T-helper 9 cell (primary cell): ENCODE data around the gene PGF.
A peak's percentile ranks its signal among the peaks of the same experiment; 100 is the strongest.

ENCODE experiments used
- DNase-seq: peaks from one replicate; pipeline ENCODE4 v3.0.0-alpha.2; 2020

Gene PGF

DNA sequence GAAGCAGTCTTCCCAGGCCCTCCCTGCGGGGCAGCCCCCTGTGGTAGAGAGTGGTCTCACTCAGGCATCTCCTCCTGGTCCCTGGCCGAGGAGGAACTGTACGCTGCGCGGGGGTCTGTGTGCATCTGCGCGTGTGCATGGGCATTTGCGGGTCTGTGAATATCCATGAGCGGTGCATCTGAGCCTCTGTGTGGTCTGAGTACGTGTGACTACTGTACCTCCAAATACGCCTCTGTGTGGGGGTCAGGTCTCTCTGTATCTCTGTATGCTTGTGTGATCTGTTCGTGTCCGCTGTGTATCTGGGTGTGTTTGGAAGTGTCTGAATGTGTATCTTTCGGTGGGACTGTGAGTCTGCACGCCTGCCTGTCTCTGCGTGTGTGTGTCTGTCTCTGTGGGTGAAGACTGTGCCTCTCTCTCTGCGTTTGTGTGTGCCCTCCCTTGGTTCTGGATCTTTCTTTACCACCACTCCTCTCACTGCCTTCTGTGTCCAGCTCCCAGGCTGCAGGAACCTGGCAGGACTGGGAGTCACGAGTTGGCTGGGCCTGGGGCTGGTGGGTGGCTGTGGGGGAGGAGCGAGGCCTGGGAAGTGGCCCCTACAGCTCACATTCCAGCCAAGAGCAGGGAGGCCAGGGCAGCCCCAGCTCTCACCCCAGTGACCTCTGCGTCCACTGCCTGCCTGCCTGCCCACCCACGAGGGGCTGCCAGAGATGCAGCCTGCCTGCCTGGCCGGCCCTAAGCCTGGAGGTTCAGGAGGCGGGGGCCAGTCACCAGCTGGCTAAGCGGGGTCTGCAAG lies 1.1 kb upstream of the PGF start:
- DNase-seq: no peak

DNA sequence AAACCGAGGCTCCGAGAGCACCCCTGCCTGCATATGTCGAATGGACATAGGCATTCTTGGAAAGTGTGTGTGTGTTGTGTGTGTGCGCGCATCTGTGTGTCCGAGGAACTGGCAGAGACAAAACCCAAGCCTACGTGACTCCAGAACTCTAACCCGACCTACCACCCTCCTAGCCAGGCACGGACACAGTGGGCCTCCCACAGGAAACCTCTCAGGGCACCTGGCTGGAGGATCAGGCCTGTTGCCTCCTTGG lies 556 bp upstream of the PGF start:
- no peak for DNase-seq

DNA sequence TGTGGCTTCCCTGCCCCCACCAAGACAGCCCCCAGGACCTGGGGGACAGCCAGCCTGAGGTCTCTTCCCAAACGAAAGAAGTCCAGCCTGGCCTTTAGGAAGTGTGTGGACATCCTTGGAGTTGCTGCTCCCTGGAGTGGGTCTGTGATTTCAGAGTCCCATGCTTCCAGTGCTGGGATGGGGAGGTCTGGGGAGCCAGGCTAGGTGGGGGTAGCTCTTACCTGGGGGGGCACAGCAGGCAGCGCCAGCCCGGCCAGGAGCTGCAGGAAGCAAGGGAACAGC lies 509 bp downstream of the PGF start:
- DNase-seq: no peak

DNA sequence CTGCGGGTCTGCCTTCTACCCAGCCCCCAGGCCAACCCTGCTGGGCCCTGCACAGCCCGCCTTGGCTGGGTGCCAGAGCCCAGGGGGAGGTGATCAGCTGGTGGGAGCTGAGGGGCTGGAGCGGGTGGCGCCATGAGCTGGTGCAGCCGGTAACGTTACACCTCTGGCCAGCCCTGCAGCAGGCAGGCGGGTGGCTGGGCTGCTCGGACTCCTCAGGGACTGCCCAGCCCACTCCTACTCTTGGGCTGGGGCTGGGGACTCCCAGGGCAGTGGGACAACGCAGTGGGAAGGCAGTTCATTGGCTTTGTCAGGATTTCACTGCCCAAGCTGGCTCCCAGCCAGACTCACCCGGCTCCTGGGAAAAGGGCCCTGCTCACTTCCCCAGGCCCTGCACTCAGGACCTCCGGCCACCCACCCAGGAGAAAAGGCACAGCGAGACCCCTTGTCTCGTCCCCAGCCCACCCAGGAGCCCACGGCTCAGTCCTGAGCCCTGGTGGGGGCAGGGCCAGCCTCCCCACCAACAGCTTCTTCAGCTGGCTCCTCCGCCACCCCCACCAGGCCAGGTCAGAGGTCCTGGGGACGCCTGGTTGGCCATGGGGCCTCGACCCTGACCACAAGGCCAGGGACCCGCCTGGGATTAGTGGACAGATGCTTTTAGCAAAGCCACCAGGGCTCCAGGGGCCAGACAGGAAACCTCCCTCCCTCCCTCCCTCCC lies 1.0 kb downstream of the PGF start:
- DNase-seq: no peak

DNA sequence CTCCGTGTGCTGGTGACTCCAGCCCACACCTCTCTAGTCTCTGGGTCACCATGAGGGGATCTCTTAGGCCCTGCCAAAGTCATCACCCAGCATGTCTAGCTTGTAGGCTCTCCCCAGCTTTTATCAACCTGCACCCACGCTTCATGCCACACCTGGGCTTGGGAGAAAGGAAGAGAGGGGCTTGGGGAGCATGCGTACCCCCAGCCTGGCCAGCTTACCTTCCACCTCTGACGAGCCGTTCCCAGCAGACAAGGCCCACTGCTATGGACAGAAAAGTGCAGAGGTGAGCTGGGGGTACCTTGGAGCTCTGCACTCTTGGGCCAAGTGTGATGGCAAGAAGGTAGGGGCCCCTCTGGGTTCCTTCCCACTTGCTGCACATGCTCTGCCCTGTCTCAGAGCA lies 1.7 kb downstream of the PGF start:
- no peak for DNase-seq

DNA sequence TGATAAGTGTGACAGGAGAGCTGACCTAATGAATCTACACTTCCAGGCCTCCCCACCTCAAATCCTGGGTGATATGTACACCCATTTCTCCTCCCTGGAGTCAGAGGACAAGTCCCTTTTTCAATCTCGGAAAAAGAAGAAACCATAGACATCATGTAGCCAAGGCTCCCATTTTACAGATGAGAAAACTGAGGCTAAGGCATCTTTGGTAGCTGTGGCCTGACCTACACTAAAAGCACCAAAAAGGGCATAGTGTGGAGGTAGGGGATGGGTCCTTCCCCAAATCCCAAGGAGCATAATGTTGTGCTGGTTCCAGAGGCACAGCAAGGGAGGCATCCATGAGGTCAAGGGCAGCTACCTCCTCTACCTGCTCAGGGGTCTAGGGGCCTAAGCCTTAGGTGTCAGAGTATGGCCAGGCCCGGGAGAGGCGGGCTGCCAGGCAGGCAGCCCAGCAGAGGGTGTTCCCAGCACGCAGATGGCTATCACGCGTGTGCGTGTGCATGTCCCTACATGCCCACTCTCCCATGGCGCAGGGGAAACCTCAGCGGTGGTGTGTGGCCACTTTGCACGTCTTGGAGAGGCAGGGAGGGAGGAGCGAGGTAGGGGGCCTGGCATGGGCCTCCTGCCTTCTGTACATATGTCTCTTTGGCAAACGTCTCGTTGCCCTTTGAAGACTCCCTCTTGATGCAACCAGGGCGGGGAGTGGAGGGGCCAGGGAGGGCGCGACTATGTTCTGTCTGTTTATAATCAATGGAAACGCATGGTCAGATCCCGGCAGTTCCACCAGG lies 2.5 kb downstream of the PGF start:
- no peak for DNase-seq

DNA sequence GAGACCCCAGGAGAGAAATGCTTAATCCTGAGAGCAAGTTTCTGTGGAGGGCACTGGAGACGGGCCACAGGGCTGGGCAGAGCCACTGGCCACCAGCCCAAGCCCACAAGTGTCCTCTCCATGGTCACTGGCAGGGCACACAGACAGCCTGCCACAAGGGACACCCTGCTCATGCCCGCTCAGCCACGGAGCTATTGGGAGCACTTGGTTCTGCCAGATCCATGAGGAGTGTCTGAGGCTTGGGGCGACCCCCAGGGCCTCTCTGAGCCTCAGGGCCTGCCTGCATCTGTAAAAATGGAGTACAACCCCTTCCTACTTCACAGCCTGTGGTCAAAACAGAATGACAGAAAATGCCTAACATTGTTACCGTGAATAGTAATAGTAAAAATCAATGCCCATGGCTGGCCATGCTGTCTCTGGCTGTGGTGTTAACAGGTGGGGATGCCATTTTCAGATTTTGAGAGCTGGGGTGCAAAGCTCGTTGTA lies 3.2 kb downstream of the PGF start:
- no peak for DNase-seq

DNA sequence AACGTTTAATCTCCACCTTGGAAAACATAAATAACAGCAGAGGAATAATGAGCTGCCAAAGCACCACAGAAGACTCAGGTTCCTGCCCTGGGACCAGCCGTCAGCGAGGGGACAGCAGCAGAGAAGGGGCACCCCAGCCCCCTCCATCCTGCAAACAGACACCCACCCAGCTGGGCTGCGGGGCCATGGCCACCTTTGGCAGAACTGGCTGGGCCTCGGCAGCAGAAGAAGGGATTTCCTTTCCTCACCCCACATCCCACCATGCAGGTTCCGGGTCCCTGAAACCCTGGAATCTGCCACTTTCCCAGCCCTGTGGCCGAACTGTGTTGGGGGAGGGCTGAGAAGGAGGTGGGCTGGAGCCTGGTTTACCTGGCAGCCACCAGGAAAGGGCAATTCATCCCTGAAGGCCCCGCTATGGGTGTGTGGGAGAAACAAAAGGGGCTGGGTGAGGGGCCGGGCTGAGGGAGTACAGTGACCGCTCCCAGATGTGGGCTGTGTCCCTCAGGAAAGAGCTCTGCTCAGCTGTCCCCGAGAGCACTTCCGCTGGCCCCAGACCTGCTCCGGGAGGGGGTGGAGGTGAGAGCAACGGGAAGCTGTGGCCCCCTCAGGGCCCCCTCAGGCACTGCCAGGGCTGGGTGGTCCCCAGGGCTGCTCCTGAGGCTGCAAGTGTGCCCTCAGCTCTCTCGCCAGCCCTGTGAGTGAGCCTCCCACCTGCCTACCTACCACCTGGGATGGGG lies 3.8 kb downstream of the PGF start:
- DNase-seq: no peak

DNA sequence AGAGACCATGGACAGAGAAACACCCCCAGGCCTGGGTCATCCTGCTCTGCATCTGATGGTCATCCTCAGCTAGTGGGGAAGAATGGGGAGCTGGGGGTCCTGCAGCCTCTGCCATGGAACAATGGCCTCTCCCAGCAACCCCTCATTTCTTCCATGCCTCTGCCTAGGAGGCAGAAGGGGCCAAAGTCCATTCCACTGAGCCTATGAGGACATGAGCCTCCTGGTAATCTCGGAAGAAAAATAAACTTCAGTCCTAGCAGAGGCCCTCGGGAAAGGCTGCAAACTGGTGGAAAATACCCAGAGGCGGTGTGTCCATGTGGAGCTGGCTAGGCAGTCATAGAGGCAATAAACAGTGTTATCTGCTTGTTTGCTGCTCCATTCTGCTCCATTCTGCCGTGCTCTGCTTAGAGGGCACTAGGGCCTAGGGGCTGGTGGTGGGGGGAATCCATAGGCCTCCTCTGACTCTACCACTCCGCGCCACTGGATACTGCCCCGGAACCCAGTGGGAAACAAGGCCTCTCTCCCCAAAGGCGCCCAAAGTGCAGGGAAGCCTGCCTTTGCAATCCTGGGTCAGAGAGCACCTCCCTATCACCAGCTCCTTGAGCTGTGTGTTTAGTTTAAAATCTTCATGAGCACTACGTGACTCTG lies 4.5 kb downstream of the PGF start:
- DNase-seq: no peak

DNA sequence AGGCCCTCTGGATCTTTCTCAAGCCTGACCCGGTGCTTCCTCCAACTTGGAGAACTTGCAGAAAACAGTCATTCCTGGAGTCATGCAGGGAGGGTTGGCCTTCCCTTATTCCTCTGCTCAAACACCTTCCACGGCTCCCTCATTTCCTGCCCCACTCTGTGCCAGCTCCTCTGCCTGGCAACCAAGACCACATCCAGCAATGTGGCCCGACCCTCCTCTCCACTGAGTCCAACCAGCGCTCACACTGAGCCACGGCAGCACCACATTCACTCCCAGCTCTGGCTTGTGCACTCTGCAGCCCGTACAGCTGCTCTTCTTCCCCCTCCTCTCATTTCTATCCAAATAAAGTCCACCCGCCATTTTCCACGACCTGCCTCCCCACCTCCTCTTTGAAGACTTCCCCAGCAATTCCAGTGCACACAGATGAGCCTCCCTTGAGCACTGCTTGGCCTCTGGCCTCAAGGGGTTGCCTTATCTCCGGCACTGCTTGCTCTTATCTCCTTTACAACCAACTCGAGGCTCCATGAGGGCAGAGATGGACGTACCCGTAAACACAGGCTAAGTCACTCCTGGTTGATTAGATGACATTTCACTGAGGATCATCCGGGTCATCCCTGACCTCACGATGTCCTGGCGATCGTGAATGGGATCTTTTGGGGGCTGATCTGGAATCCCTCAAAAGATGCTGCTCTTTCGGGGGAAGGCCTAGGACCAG lies 5.4 kb downstream of the PGF start:
- no peak for DNase-seq

DNA sequence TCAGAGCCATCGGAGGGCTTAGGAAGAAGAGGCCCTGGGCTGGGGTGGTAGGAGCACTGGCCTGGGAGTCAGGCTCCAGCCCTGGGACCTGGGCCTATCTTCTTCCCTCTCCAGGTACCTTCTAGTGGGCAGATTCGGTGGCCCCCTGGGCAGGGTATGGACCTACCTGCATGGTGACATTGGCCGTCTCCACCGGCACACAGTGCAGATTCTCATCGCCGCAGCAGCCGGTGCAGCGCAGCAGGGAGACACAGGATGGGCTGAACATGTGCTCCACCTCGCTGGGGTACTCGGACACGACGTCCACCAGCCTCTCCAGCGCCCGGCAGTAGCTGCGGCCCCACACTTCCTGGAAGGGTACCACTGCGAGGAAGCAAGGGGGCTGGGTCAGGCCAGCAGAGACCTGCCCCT lies 6.2 kb downstream of the PGF start:
- no peak for DNase-seq

DNA sequence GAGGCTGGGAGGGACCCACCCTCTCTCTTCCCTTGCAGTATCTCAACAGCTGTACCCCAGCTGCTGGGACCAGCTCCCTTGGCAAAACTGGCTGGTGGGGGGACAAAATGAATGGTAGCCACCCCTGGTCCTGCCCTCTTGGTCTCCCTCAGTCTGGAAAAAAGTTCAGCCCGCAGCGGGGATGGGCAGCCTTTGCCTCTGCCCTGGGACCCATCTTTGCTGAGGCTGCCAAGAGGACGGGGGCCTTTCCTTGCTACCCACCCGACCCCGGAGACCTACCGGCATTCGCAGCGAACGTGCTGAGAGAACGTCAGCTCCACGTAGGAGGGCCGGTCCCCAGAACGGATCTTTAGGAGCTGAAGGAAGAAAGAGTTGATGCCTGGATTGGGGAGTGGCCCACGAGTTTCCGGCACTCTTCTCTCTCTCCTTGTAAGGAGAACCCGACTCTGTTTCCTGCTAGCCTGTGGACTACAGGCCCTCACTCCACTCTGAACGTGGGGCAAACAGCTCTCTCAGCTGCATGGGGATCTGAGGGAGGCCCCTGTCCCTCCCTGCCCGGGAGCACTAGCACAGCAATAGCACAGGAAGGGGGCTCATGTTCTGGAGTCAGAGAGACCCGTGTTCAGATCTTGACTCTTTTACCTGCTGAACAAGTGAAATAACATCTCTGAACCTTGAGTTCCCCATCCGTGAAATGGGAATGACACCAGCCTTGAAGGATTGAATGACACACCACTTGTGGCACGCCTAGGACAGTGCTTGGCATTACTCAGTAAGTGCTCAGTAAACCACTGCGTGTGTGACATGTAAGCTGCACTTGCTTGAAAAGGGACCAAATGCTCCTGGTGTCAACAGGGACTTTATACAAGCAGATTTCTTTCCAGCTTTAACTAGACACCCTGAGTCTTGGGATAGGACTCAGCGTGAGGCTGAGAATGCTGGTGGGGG lies 6.9 kb downstream of the PGF start:
- DNase-seq: no peak

DNA sequence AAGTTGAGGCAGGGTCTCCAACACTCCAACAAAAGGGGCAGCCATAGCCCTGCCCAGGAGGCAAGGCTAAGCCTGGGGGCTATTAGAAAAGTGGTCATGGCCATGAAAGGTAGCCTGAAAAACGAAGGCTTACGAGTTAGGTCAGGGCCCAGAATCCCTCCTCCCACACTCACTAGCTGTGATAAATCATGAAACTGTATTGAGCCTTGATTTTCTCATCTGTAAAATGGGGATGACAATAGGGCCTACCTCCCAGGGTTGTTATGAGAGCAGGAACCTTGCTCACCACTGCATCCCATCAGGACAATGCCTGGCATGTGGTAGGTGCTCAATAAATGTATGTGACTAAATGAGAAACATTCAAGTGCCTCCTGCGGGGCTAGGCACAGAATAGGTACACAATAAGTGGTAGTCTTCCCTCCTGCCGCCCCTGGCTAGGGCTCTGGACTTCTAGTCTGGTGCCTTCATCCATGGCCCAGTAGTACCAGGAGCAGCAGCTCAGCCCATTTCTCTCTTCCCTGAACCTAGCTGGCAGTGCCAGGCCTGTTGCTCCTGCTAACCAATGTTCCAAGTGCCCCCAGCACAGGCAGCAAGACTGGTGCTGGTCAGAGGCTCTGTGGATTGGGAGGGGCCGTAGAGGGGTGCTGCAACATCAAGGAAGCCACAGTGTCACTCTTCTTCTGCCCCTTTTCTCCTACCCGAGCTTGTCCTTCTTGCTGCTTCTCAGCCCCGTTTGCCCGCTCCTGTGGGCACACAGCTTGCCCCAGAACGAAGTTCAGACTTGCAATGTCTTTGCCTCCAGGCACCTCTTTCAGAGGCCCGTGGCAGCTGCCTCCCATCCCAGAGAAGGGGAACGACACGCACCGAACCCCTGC lies 7.8 kb downstream of the PGF start:
- DNase-seq: no peak

DNA sequence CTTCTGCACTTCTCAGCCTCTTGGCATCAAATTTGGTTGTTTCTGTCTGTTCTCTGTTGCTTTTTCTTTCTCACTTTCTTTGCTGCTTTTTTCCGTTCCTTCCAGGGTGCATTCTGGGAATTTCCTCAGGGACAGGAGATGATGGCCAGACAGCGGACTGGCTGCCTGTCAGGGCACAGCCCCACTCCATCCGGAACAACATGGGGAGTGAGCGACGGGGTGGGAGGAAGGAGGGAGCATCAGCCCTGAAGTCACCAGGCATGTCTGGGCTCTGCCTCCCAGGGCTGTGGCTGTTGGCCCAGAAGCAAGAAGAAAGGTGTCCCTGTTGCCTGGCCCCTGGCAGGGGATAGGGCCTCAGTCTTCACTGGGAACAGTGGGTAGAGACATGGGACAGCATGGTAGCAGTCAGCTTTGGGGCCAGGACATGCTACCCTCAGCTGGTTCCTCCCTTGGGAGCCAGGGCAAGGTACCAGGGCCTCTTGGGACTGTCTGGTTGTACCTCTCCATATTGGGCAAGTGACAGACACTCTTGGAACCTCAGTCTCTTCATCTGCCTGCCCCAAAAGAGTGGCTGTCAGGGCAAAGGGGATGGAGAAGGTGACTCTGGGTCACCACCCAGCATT lies 8.6 kb downstream of the PGF start:
- no peak for DNase-seq

DNA sequence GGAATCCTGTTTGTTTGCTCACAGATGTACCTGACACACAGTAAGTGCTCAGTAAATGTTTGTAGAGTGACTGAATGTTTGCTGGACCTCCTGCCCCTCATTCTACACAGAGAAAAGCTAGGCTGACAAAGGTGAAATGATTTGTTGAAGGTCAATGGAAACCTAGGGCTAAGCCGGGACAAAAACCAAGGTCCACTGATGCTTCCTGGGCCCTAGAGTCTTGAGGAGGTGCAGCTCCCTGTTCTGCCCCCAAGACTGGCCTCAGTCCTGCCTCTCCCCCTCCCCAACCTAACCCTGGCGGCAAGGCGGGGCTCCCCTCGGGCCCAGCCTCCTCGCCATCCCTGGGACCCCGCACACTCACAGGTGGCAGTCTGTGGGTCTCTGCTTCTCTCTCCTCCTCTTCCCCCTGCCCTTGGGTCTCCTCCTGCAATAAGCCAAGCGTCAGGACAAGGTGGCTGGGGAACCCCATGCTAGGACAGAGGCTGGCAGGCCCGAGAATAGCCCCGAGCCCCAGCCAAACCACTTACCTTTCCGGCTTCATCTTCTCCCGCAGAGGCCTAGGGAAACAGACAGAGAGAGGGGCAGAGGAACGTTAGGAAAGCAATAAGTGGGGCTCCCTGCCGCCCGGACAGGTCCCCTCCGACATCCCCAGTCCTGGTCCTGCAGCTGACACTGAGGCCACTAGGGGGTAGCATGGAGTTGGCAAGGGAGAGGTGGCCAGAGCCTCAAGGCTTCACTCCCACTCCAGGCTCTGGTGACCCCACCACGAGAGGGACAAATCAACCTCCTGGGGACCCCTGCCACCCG lies 9.3 kb downstream of the PGF start:
- DNase-seq: peak; percentile 67

DNA sequence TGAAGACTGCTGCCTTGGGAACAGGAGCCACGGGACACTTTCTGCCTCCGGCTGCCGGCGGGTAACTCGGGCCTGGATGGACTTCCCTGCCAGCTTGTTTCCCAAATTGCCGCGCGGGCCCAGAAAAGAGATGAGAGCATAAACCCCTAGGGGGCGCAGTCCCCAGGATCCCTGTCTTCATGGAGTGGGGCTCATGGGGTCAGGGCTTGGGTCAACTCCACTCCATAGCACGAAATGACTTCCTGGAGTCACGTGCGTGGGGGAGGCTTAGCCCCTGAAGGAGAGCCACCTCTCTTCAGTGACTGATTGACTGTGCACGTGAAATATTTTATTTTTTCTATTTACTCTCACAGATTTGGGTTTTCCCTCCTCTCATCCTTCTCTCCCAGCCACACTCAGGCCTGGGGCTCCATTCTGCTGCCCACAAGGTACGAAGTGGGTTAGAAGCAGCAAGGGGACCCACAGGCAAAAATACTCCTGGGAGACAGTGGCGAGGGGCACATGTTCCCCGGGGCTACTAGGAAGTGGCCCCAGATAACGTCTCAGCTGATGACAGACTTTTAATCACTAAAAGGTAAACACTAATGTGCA lies 10.0 kb downstream of the PGF start:
- DNase-seq: no peak

DNA sequence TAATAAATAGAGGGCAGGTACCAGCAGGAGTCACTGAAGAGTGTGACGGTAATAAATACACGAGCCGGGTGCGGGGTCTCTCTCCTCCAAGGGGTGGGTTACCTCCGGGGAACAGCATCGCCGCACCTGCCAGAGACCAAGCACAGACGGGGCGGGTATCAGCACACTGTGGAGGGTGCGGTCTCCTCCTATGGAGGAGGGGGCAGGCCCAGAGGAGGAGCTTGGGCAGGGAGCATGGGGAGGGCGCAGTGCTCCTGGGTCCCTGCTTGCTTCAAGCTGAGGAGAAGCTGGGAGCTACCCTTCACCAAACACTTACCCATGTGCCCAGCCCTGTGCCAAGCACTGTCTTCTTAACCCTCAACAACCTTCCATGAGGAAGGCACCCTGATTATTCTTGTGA lies 12.8 kb downstream of the PGF start:
- no peak for DNase-seq

DNA sequence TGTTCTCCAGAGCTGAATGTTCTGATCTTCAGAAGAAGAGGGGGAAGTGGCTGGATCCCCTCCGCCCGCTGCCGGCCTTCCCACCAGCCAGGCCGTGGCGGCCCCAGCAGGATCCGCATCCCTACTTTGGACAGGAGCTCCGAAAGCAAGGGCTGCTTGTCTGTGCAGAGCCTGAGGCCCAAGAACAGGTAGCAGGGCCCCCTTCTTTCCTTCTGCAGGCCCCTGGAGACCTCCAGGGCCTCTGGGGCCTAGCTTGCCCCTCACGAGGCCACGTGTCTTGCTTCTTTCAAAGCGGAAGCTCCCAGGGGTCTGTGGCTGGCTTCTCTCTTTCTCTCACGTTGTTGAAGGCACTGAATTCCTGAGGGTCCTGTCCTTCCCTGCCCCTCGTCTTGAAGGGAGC lies 13.2 kb downstream of the PGF start:
- DNase-seq: no peak
